ENCODE measurements around the gene ZDHHC12. TPM values are rescaled to one million over a fixed set of nuclear protein-coding genes. Genes with fewer than 3 reads are reported as not detected.

Gene ZDHHC12
- total RNA-seq, 1 experiment from 2014 or later: 35.0 TPM

- Histone ChIP-seq H3K27ac (no peak overlapping the region), H3K9me3 (replicated peaks) (no peaks in the 10 kb centered on the region)
These were observed 2.4 kb downstream of the ZDHHC12 start for GRCh38 chr9:128721487-128722010.

DNA sequence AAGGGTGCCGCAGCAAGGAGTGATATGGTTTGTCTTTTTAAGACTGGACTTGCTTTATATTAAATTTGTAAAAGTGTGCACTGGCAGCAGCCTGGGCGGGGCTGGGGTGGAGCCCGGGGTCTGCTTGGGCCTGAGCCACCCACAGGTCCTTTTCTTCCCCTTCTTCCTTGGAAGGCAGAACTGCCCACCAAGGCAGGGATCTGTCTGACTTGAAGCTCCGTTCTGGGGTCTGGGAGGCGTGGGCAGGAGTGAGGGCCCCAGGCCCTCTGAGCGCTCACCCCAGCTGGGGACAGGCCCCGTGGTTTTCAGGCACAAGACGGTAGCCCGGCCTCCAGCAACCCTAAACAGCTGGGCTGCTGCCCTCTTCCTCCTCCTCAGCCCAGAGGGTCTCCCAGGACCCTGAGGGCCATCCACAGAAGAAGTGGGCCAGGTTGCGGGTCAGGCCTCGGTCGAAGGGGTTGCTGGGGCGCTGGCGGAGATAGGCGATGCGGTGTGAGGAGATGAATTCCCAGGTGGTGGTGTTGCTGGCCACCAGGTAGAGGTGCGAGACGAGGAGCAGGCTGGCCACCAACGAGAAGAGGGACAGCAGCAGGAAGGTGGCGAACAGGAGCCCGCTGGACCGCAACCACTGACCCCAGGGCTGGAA lies 3.0 kb downstream of the ZDHHC12 start:
- no peak overlapping the region for H3K27ac ChIP-seq
- H3K27me3 ChIP-seq: no peaks in the 10 kb centered on the region
- peaks cover 12% of the 10 kb centered on the region for H3K36me3 ChIP-seq
- no peak overlapping the region for H3K4me3 ChIP-seq
- no peak for DNase-seq
- no peaks in the 10 kb centered on the region for H3K9me3 ChIP-seq (replicated peaks)
- H3K4me1 ChIP-seq: 0 out of 2 replicates have a peak, but pooled peaks cover 2% of the 10 kb centered on the region

More at GRCh38 chr9:128721487-128722010, 2.4 kb downstream of the ZDHHC12 start:
- Histone ChIP-seq H3K4me1 (0 out of 2 replicates have a peak, but pooled peaks cover 2% of the 10 kb centered on the region), H3K4me3 (no peak overlapping the region), H3K36me3 (peaks cover 11% of the 10 kb centered on the region), H3K27me3 (no peaks in the 10 kb centered on the region)
- DNase-seq: no peak

GRCh38 chr9:128719919-128720605 lies 3.9 kb downstream of the ZDHHC12 start:
- DNase-seq: no peak
- Histone ChIP-seq H3K36me3 (peaks cover 19% of the 10 kb centered on the region), H3K4me1 (0 out of 2 replicates have a peak, but pooled peaks cover 2% of the 10 kb centered on the region), H3K4me3 (no peak overlapping the region), H3K27me3 (no peaks in the 10 kb centered on the region), H3K27ac (no peak overlapping the region), H3K9me3 (replicated peaks) (no peaks in the 10 kb centered on the region)

DNA sequence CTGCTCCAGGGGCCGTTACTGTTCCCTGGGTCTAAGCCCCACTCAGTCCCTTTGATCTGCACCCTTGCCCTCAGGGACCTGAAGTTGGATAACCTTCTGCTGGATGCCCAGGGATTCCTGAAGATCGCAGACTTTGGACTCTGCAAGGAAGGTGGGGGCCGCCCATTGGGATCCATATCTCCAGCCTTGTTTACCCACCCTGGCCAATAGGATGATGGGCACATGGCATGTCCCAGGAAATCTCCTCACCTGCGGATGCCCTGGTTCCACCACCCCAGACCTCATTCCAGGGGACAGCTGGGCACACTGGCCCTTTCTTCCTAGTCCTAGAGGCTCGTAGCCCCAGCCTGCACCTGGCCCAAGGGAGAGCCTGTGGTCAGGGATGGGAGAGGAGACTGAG lies 5.5 kb downstream of the ZDHHC12 start:
- Histone ChIP-seq H3K4me1 (0 out of 2 replicates have a peak, but pooled peaks cover 1% of the 10 kb centered on the region), H3K36me3 (peaks cover 28% of the 10 kb centered on the region), H3K27ac (no peak overlapping the region), H3K9me3 (replicated peaks) (no peaks in the 10 kb centered on the region), H3K4me3 (no peak overlapping the region), H3K27me3 (no peaks in the 10 kb centered on the region)
- DNase-seq: no peak

DNA sequence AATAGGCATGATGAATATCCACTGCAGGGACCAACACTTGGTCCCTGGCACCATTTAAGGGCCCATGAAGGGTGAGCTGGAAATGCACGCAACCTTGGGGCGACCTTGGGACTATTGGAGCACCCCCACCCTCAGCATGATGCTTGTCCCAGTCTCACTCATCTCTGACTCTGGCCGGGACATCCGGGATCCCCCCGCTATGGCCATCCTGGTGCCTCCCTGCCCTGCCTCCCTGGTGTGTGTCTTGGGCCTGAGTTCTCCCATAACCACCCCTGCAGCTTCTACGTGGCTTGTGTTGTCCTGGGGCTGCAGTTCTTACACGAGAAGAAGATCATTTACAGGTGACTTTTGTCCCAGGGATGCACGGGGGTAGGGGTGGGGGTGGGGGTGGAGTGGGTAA lies 5.9 kb downstream of the ZDHHC12 start:
- H3K4me1 ChIP-seq: no peaks in the 10 kb centered on the region

DNA sequence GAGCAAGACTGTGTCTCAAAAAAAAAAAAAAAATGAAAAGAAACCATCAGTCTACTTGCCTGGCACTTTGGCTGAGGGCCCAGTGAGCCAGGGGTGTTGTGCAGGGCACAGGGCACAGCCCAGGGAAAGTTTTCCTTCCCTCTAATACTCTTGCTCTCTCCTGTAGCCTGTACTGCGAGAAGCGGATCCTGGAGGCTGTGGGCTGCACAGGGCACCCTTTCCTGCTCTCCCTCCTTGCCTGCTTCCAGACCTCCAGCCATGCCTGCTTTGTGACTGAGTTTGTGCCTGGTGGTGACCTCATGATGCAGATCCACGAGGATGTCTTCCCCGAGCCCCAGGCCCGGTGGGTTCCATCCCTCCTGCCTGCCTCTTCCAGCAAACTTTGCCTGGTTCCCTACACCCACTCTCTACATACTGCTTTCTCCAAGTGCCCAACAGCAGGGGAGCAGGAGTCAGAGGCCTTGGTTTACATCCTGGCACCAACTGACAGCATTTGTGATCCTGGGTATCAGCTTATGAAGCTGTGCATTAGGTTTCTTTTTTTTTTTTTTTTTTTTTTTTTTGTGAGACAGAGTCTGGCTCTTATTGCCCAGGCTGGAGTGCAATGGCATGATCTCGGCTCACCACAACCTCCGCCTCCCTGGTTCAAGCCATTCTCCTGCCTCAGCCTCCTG lies 7.2 kb downstream of the ZDHHC12 start:
- Histone ChIP-seq H3K36me3 (peaks cover 35% of the 10 kb centered on the region), H3K4me1 (no peaks in the 10 kb centered on the region), H3K9me3 (replicated peaks) (no peaks in the 10 kb centered on the region), H3K4me3 (no peak overlapping the region), H3K27me3 (no peaks in the 10 kb centered on the region), H3K27ac (no peak overlapping the region)
- no peak for DNase-seq

More for the DNA sequence above, 5.9 kb downstream of the ZDHHC12 start:
- no peak for DNase-seq
- Histone ChIP-seq H3K9me3 (replicated peaks) (no peaks in the 10 kb centered on the region), H3K27me3 (no peaks in the 10 kb centered on the region), H3K4me3 (no peak overlapping the region), H3K27ac (no peak overlapping the region), H3K36me3 (peaks cover 28% of the 10 kb centered on the region)

- H3K36me3 ChIP-seq: peaks cover 39% of the 10 kb centered on the region
- no peak overlapping the region for H3K4me3 ChIP-seq
- H3K9me3 ChIP-seq (replicated peaks): no peaks in the 10 kb centered on the region
- no peak overlapping the region for H3K27ac ChIP-seq
- H3K27me3 ChIP-seq: no peaks in the 10 kb centered on the region
- no peaks in the 10 kb centered on the region for H3K4me1 ChIP-seq
- DNase-seq: no peak
These were observed 8.5 kb downstream of the ZDHHC12 start for GRCh38 chr9:128715436-128715750.

- Histone ChIP-seq H3K27me3 (no peaks in the 10 kb centered on the region), H3K4me1 (no peaks in the 10 kb centered on the region), H3K4me3 (no peak overlapping the region), H3K27ac (no peak overlapping the region), H3K9me3 (replicated peaks) (no peaks in the 10 kb centered on the region), H3K36me3 (peaks cover 39% of the 10 kb centered on the region)
- no peak for DNase-seq
These were observed 9.1 kb downstream of the ZDHHC12 start for GRCh38 chr9:128714586-128715435.

- no peak overlapping the region for H3K27ac ChIP-seq
These were observed 9.9 kb downstream of the ZDHHC12 start for GRCh38 chr9:128713941-128714573.

DNA sequence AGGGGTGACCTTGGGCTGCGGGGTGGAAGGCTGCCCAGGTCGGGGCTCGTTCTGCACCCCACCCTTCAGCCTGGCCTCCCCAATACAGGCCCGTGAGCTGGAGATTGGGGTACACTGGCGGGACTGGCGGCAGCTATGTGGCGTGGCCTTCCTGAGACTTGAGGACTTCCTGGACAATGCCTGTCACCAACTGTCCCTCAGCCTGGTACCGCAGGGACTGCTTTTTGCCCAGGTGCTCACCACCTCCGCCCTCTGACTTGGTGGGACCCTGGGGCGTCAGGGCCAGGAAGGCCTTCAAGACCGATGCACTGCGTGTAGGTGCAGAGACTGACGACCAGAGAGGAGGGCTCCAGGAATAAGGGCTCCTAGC lies 10.5 kb downstream of the ZDHHC12 start:
- Histone ChIP-seq H3K27me3 (no peaks in the 10 kb centered on the region), H3K27ac (no peak overlapping the region), H3K9me3 (replicated peaks) (no peaks in the 10 kb centered on the region), H3K36me3 (peaks cover 41% of the 10 kb centered on the region), H3K4me1 (no peaks in the 10 kb centered on the region), H3K4me3 (no peak overlapping the region)
- no peak for DNase-seq

More at GRCh38 chr9:128713941-128714573, 9.9 kb downstream of the ZDHHC12 start:
- H3K4me3 ChIP-seq: no peak overlapping the region
- peaks cover 39% of the 10 kb centered on the region for H3K36me3 ChIP-seq
- H3K9me3 ChIP-seq (replicated peaks): no peaks in the 10 kb centered on the region
- no peaks in the 10 kb centered on the region for H3K27me3 ChIP-seq
- DNase-seq: no peak
- H3K4me1 ChIP-seq: no peaks in the 10 kb centered on the region

- H3K27me3 ChIP-seq: no peaks in the 10 kb centered on the region
- H3K36me3 ChIP-seq: peaks cover 41% of the 10 kb centered on the region
- H3K27ac ChIP-seq: no peak overlapping the region
- no peaks in the 10 kb centered on the region for H3K9me3 ChIP-seq (replicated peaks)
- no peak overlapping the region for H3K4me3 ChIP-seq
- H3K4me1 ChIP-seq: no peaks in the 10 kb centered on the region
- DNase-seq: no peak
These were observed 11.2 kb downstream of the ZDHHC12 start for GRCh38 chr9:128712451-128713410.

DNA sequence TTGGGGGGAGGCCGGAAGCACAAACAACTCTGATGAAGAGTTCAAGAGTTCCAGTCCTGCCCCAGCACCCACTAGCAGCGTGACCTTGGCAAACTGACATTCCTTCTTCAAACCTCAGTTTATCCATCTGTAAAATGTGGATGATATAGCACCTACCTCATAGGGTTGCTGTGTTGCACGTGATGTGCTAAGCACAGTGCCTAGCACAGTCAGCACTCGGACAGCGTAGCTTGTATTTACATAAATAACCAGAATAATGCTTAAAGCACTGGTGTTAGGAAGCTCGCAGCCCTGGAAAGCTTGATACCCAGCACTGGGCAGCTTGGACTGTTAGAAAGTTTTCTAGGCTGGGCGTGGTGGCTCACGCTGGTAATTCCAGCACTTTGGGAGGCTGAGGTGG lies 16.5 kb downstream of the ZDHHC12 start:
- DNase-seq: no peak
- Histone ChIP-seq H3K36me3 (peaks cover 30% of the 10 kb centered on the region), H3K4me3 (no peak overlapping the region), H3K27ac (no peak overlapping the region), H3K27me3 (no peaks in the 10 kb centered on the region), H3K9me3 (replicated peaks) (no peaks in the 10 kb centered on the region), H3K4me1 (no peaks in the 10 kb centered on the region)

DNA sequence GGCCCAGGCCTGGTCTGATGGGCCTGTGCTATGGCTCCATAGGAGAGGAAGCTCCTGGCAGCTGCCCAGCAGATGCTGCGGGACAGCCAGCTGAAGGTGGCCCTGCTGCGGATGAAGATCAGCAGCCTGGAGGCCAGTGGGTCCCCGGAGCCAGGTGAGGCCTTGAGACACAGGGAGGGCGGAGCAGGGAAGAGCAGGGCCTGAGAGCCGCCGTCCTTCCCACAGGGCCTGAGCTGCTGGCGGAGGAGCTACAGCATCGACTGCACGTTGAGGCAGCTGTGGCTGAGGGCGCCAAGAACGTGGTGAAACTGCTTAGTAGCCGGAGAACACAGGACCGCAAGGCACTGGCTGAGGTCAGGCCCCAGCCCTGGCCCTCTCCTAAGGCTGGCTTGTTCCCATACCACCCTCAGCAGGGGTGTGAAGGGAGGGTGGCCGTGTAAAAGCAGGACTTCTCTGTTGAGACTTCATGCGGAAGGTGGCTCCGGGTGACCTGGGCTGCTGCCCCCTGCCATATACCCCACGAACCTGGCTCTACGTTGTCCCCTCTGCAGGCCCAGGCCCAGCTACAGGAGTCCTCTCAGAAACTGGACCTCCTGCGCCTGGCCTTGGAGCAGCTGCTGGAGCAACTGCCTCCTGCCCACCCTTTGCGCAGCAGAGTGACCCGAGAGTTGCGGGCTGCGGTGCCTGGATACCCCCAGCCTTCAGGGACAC lies 17.1 kb downstream of the ZDHHC12 start:
- DNase-seq: no peak
- Histone ChIP-seq H3K4me3 (no peak overlapping the region), H3K4me1 (no peaks in the 10 kb centered on the region), H3K36me3 (peaks cover 24% of the 10 kb centered on the region), H3K27ac (no peak overlapping the region), H3K27me3 (no peaks in the 10 kb centered on the region), H3K9me3 (replicated peaks) (no peaks in the 10 kb centered on the region)
